Chondrocyte (in vitro differentiated cells): ENCODE results near the gene WNT11. TPM values are rescaled to one million over a fixed set of nuclear protein-coding genes. Genes with fewer than 3 reads are reported as not detected.

Source experiments
- DNase-seq: peaks from one replicate; pipeline ENCODE4 v3.0.0; 2021; ENCODE audit warnings: mixed read lengths, low spot score
- H3K27ac Mint-ChIP-seq: one replicate; pipeline ENCODE4 v1.8.0; 2021; ENCODE audit warnings: mild to moderate bottlenecking, moderate library complexity, mixed read lengths; ENCODE audit not compliant: unreplicated experiment
- H3K27me3 Mint-ChIP-seq: 2 replicates; pipeline ENCODE4 v1.8.0; 2021; ENCODE audit warnings: low read depth, mixed read lengths
- H3K36me3 Mint-ChIP-seq: 2 replicates; pipeline ENCODE4 v1.8.0; 2021; ENCODE audit warnings: low read depth, mixed read lengths
- H3K4me1 Mint-ChIP-seq: 2 replicates; pipeline ENCODE4 v1.8.0; 2021; ENCODE audit warnings: low read depth, mild to moderate bottlenecking, mixed read lengths
- H3K4me3 Mint-ChIP-seq: one replicate; pipeline ENCODE4 v1.8.0; 2021; ENCODE audit warnings: mild to moderate bottlenecking, moderate library complexity, mixed read lengths; ENCODE audit not compliant: unreplicated experiment
- H3K9me3 Mint-ChIP-seq: 2 replicates; pipeline ENCODE4 v1.8.0; 2021; ENCODE audit warnings: low read depth, mixed read lengths
- CTCF ChIP-seq: fragments of 200-600 bp; sonication (generic); IDR thresholded peaks from 2 replicates; pipeline ENCODE4 v1.5.0; 2021; ENCODE audit warnings: antibody characterized with exemption, mild to moderate bottlenecking, moderate library complexity
- total RNA-seq: library from RNA; stranded (reverse); gene quantifications from 3 replicates; pipeline ENCODE4 v1.2.1, GENCODE V29; 2021

WNT11 gene
- total RNA-seq, 1 donor from 2014 or later: 24.5 TPM

GRCh38 chr11:76250520-76251225 lies 44.4 kb upstream of the WNT11 start:
- H3K4me1 Mint-ChIP-seq: no peaks in the 10 kb centered on the region
- H3K27ac Mint-ChIP-seq: no peak overlapping the region
- DNase-seq: no peak
- H3K9me3 Mint-ChIP-seq: no peaks in the 10 kb centered on the region
- no peaks in the 10 kb centered on the region for H3K36me3 Mint-ChIP-seq
- TF ChIP-seq CTCF: no peak
- H3K27me3 Mint-ChIP-seq: peaks cover 9% of the 10 kb centered on the region
- no peak overlapping the region for H3K4me3 Mint-ChIP-seq

- no peak for TF ChIP-seq CTCF
- no peak for DNase-seq
- Mint-ChIP-seq H3K27me3 (peaks cover 14% of the 10 kb centered on the region), H3K4me1 (no peaks in the 10 kb centered on the region), H3K9me3 (no peaks in the 10 kb centered on the region), H3K4me3 (no peak overlapping the region), H3K27ac (no peak overlapping the region), H3K36me3 (no peaks in the 10 kb centered on the region)
Observed at GRCh38 chr11:76249195-76249741, 43.0 kb upstream of the WNT11 start.

GRCh38 chr11:76248210-76248609 lies 41.9 kb upstream of the WNT11 start:
- no peaks in the 10 kb centered on the region for H3K9me3 Mint-ChIP-seq
- peaks cover 18% of the 10 kb centered on the region for H3K27me3 Mint-ChIP-seq
- no peaks in the 10 kb centered on the region for H3K4me1 Mint-ChIP-seq
- no peak overlapping the region for H3K27ac Mint-ChIP-seq
- TF ChIP-seq CTCF: peak; percentile 47
- no peak overlapping the region for H3K4me3 Mint-ChIP-seq
- peak; percentile 37 for DNase-seq
- no peaks in the 10 kb centered on the region for H3K36me3 Mint-ChIP-seq

GRCh38 chr11:76247091-76247490 lies 40.8 kb upstream of the WNT11 start:
- Mint-ChIP-seq H3K4me1 (no peaks in the 10 kb centered on the region), H3K27ac (no peak overlapping the region), H3K36me3 (no peaks in the 10 kb centered on the region), H3K4me3 (no peak overlapping the region), H3K27me3 (peaks cover 22% of the 10 kb centered on the region), H3K9me3 (no peaks in the 10 kb centered on the region)
- DNase-seq: peak; percentile 52
- TF ChIP-seq CTCF: no peak

- no peak overlapping the region for H3K27ac Mint-ChIP-seq
- H3K36me3 Mint-ChIP-seq: no peaks in the 10 kb centered on the region
- no peak overlapping the region for H3K4me3 Mint-ChIP-seq
- H3K4me1 Mint-ChIP-seq: no peaks in the 10 kb centered on the region
- H3K27me3 Mint-ChIP-seq: peaks cover 22% of the 10 kb centered on the region
- peak; percentile 82 for DNase-seq
- H3K9me3 Mint-ChIP-seq: no peaks in the 10 kb centered on the region
- TF ChIP-seq CTCF: no peak
Observed at GRCh38 chr11:76246271-76246933, 40.1 kb upstream of the WNT11 start.
